Testis (tissue), 3 donors: Measurements from ENCODE around the gene FSHR. TPM values are rescaled to one million over a fixed set of nuclear protein-coding genes. Genes with fewer than 3 reads are reported as not detected.
A peak's percentile ranks its signal among the peaks of the same experiment; 100 is the strongest.

Experiments used
- DNase-seq: peaks from one replicate; pipeline ENCODE4 v3.0.0-alpha.2; 2019
- H3K27ac ChIP-seq, 2 donors: fragments of 200-600 bp; sonication (generic); one replicate each; pipeline ENCODE4 v1.5.1; 2019
- H3K27me3 ChIP-seq: fragments of 200-600 bp; sonication (generic); one replicate; pipeline ENCODE4 v1.5.1; 2019
- H3K36me3 ChIP-seq: fragments of 200-600 bp; sonication (generic); one replicate; pipeline ENCODE4 v1.5.1; 2017; ENCODE audit warnings: low read depth; ENCODE audit errors: missing control alignments
- H3K4me1 ChIP-seq: fragments of 200-600 bp; sonication (generic); one replicate; pipeline ENCODE4 v1.5.1; 2019
- H3K4me3 ChIP-seq, 2 donors: fragments of 200-600 bp; sonication (generic); one replicate each; pipeline ENCODE4 v1.5.1; 2017 to 2019
- H3K9me3 ChIP-seq: fragments of 200-600 bp; sonication (generic); one replicate; pipeline ENCODE4 v1.5.1; 2017
- POLR2A ChIP-seq: fragments of 450-650 bp; IDR thresholded peaks from one replicate; pipeline ENCODE4 v1.6.1; 2017; ENCODE audit warnings: antibody characterized with exemption, mild to moderate bottlenecking, moderate library complexity
- WGBS, 2 donors: methylation state at CpG; one replicate each; pipeline ENCODE4 v1.1.5; 2018; 5-methylcytosine and 5-hydroxymethylcytosine counted together
- intact Hi-C: fragments of 100-400 bp; cut with DNase I; formaldehyde crosslinking; loops from one replicate; pipeline ENCODE4 v1.15.1; 2023; ENCODE audit warnings: low total_unique reads
- polyA plus RNA-seq: library from polyadenylated mRNA; stranded (reverse); fragments of 350-450 nt; fragmentation: Illumina TruSeq; extraction: RNeasy Lipid Tissue Mini Kit (QIAGEN cat#74804); gene quantifications from one replicate; pipeline ENCODE4 v1.2.3, GENCODE V29; 2014; ENCODE audit warnings: low read depth, low replicate concordance; ENCODE audit not compliant: insufficient read depth
- total RNA-seq, 2 donors: library from RNA; depleted of rRNA; stranded (reverse); fragments of >200 nt; gene quantifications; one replicate each; pipeline ENCODE4 v1.2.3, GENCODE V29; 2016
- TF ChIP-seq, protein P1 (sequence below), 3 experiments: fragments of 450-650 bp in 2 of 3; fragments of 200-600 bp in 1 of 3; sonication (generic) in 1 of 3; IDR thresholded peaks; one replicate each; pipeline ENCODE4 v1.5.1; 2016 to 2019; ENCODE audit warnings: antibody characterized with exemption in 3 of 3, mild to moderate bottlenecking in 2 of 3, moderate library complexity in 1 of 3

FSHR gene
- total and polyA plus RNA-seq, 3 donors from 2014 or later, result 8.8 to 22.6 (median 22.0) TPM

DNA sequence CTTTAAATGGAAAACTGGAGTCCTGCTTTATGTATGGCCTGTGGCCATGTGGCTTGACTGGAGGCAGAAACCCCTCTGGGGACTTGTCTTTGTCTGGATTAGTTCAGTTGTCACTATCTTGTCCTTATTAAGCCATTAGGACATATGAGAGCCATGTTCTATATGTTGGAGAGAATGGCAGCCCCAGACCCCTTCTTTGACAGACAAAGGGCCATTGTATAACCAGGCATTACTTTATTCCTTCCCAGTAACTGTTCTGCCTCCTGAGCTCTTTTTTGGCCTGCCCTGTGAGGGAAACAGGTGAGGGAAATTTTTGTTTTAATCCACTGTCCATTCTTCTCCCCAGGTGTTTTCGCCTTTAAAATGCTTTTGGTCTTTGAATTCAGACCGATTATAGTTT is 43.3 kb downstream of the FSHR start:
- Histone ChIP-seq H3K9me3 (no peaks in the 10 kb centered on the region), H3K27me3 (no peaks in the 10 kb centered on the region), H3K36me3 (no peaks in the 10 kb centered on the region), H3K27ac (no peak overlapping the region), H3K4me3 (no peak overlapping the region), H3K4me1 (peaks cover 6% of the 10 kb centered on the region)
- no peak for DNase-seq
- no peak for TF ChIP-seq POLR2A
- TF ChIP-seq, protein P1, sequence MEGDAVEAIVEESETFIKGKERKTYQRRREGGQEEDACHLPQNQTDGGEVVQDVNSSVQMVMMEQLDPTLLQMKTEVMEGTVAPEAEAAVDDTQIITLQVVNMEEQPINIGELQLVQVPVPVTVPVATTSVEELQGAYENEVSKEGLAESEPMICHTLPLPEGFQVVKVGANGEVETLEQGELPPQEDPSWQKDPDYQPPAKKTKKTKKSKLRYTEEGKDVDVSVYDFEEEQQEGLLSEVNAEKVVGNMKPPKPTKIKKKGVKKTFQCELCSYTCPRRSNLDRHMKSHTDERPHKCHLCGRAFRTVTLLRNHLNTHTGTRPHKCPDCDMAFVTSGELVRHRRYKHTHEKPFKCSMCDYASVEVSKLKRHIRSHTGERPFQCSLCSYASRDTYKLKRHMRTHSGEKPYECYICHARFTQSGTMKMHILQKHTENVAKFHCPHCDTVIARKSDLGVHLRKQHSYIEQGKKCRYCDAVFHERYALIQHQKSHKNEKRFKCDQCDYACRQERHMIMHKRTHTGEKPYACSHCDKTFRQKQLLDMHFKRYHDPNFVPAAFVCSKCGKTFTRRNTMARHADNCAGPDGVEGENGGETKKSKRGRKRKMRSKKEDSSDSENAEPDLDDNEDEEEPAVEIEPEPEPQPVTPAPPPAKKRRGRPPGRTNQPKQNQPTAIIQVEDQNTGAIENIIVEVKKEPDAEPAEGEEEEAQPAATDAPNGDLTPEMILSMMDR (IDR thresholded peaks at IDR 0.05), result no peak
- 87 to 94% methylated on average over 2 of the region's 2 CpGs for WGBS, 2 donors
- intact Hi-C loops, result no loop called here

DNA sequence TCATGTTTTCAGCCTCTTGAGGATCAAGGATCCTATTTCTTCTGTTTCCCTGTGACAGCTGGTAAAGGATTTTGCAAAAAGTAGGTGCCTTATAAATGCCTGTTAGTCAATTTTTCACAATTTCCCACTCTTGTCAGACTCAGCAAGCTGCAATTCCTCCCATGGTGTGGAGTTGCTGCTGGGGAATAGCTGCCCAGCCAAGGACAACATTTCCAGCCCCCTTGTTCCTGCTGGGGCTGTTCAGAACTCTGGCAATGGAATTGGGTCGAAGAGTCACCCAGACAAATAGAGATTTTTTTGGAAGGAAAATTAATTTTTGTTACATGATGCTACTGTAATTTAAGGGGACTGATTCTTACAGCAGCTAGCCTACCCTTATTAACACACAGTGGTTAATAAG is 43.7 kb downstream of the FSHR start:
- DNase-seq, result no peak
- Histone ChIP-seq H3K9me3 (no peaks in the 10 kb centered on the region), H3K27me3 (no peaks in the 10 kb centered on the region), H3K4me1 (peaks cover 9% of the 10 kb centered on the region), H3K4me3 (no peak overlapping the region), H3K36me3 (no peaks in the 10 kb centered on the region), H3K27ac (no peak overlapping the region)
- 58 to 71% methylated on average over 1 of the region's 1 CpG for WGBS, 2 donors
- intact Hi-C loops, result no loop called here
- no peak for TF ChIP-seq POLR2A
- TF ChIP-seq, protein P1 (IDR thresholded peaks at IDR 0.05), result no peak

DNA sequence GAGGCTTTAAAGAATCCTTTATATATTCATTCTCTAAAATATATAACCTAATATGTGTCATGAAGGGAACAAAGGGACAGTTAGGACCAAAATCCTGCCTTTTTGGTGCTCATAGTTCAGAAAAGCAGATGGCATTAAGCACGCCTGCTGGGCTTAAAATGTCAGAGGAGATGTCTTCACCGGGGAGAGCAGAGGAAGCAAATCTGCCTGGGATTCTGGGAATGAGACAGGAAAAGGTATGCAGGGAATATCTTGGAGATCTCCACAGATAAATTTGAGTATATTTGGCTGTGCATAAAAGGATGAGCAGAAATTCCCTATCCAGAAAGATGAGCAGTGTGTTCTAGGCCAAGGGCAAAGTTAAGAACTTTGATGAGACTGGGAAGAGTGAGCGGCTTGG is 45.5 kb downstream of the FSHR start:
- no peak for TF ChIP-seq POLR2A
- TF ChIP-seq, protein P1 (IDR thresholded peaks at IDR 0.05), result no peak
- intact Hi-C loops, result no loop called here
- DNase-seq, result no peak
- H3K27me3 ChIP-seq, result no peaks in the 10 kb centered on the region
- WGBS, 2 donors, result 67 to 77% methylated on average over 3 of the region's 3 CpGs
- H3K4me3 ChIP-seq, result no peak overlapping the region
- no peaks in the 10 kb centered on the region for H3K36me3 ChIP-seq
- no peak overlapping the region for H3K27ac ChIP-seq
- H3K4me1 ChIP-seq, result peaks cover 9% of the 10 kb centered on the region
- H3K9me3 ChIP-seq, result no peaks in the 10 kb centered on the region

DNA sequence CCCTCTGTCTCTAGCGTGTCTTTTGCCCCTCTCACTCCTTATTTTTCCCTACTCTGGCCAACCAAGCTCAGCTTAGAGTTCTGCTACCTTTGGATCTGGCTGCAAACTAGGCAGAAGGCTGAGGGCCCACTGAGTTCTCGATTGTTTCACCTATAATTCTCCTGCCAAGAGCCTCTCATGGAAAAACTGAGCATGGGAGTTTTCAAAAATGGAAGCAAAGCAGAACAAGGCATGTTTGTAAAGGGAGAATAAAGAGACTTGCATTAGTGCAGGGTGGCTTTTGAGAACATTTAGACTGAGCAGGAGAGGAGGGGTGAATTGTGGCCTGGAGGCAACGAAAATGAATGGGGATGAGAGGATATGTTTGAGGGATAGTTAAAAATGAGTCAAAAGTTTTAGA is 45.9 kb downstream of the FSHR start:
- DNase-seq, result no peak
- H3K36me3 ChIP-seq, result no peaks in the 10 kb centered on the region
- no peak overlapping the region for H3K4me3 ChIP-seq
- no peaks in the 10 kb centered on the region for H3K9me3 ChIP-seq
- H3K27ac ChIP-seq, result no peak overlapping the region
- no peak for TF ChIP-seq POLR2A
- TF ChIP-seq, protein P1 (IDR thresholded peaks at IDR 0.05), result no peak
- peaks cover 9% of the 10 kb centered on the region for H3K4me1 ChIP-seq
- intact Hi-C loops, result no loop called here
- no peaks in the 10 kb centered on the region for H3K27me3 ChIP-seq
- 73 to 77% methylated on average over 3 of the region's 3 CpGs for WGBS, 2 donors

DNA sequence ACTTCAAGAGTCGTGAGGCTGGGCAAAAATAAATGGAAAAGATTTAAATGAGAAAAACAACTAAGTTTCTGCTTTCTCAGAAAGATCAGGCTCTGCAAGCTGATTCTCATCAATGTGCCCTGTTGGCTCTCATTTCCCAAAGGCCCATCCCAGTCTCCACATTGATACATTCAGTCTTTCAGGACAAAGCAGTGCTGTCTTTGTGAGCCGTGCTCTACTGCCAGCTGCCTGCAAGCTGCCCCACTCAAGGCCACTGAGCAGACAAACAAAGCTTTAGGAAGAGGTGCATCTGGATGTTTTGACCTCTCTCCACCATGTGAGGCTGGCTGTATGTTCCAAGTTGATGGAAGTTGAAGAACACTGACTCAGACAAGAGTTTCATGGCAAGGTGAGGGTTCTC is 48.8 kb downstream of the FSHR start:
- no peak overlapping the region for H3K4me3 ChIP-seq
- no peaks in the 10 kb centered on the region for H3K9me3 ChIP-seq
- no peak for TF ChIP-seq POLR2A
- TF ChIP-seq, protein P1 (IDR thresholded peaks at IDR 0.05), result no peak
- no peaks in the 10 kb centered on the region for H3K27me3 ChIP-seq
- no peaks in the 10 kb centered on the region for H3K36me3 ChIP-seq
- H3K4me1 ChIP-seq, result peaks cover 15% of the 10 kb centered on the region
- H3K27ac ChIP-seq, result peak overlapping the region; percentile 59 to 72
- peak; percentile 93 for DNase-seq
- 44 to 66% methylated on average over 2 of the region's 2 CpGs for WGBS, 2 donors
- intact Hi-C loops, result no loop called here
